NAMALWA (cell line): ENCODE results near the gene CHRM4.

Source experiments
- DNase-seq: peaks from one replicate; pipeline ENCODE4 v3.0.0-alpha.2; 2015; ENCODE audit warnings: low spot score

The CHRM4 gene

GRCh38 chr11:46347637-46348311 lies 43.8 kb downstream of the CHRM4 start:
- no peak for DNase-seq

- DNase-seq: peak; percentile 86
Observed at GRCh38 chr11:46346886-46347636, 44.5 kb downstream of the CHRM4 start, which contains the start of gene DGKZ. Gene DGKZ, plus strand, starts transcription at chr11:46347463. Its CDS starts 197 bp downstream, at chr11:46347660.

GRCh38 chr11:46345881-46346484 lies 45.6 kb downstream of the CHRM4 start:
- DNase-seq: no peak

- no peak for DNase-seq
Observed at GRCh38 chr11:46345131-46345597, 46.4 kb downstream of the CHRM4 start.

GRCh38 chr11:46343520-46343919 lies 48.1 kb downstream of the CHRM4 start:
- no peak for DNase-seq

GRCh38 chr11:46342239-46342638 lies 49.3 kb downstream of the CHRM4 start:
- no peak for DNase-seq

GRCh38 chr11:46341454-46341853 lies 50.1 kb downstream of the CHRM4 start:
- no peak for DNase-seq

GRCh38 chr11:46339816-46340215 lies 51.8 kb downstream of the CHRM4 start:
- DNase-seq: no peak

- DNase-seq: no peak
Observed at GRCh38 chr11:46338988-46339666, 52.4 kb downstream of the CHRM4 start.

- no peak for DNase-seq
Observed at GRCh38 chr11:46338636-46338987, 53.0 kb downstream of the CHRM4 start.

GRCh38 chr11:46337626-46338345 lies 53.8 kb downstream of the CHRM4 start:
- DNase-seq: no peak

GRCh38 chr11:46336563-46337180 lies 54.9 kb downstream of the CHRM4 start:
- no peak for DNase-seq

GRCh38 chr11:46335890-46336562 lies 55.5 kb downstream of the CHRM4 start:
- no peak for DNase-seq

- no peak for DNase-seq
Observed at GRCh38 chr11:46335271-46335670, 56.3 kb downstream of the CHRM4 start.

- no peak for DNase-seq
Observed at GRCh38 chr11:46334211-46334610, 57.4 kb downstream of the CHRM4 start.
